GM21529 (cell line): ENCODE data around the gene DIAPH2.

Source experiments
- ATAC-seq: cut with Tn5 transposase; IDR thresholded peaks from one replicate; pipeline ENCODE4 v1.9.1; 2021; ENCODE audit not compliant: unreplicated experiment

Gene DIAPH2

GRCh38 chrX:97416461-97416860, 731.8 kb downstream of the DIAPH2 start:
- ATAC-seq: no peak

DNA sequence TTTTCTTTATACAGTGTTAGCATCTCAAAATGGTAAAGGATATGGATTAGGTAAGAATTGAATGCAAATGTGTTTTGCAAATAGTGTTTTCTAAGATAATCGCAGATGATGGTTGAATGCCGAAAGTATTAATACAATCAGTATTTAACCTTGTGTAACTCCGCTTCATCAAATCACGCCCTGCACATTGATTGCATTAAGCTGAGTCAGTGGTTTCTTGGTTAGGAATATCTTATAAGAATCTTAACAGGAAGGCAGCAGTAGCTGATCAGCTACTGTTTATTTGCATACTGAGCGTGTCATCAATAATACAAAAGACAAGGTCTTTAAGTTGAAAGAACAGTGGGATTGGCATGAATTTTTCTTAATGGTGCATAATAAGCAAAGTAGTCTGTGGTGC, 744.5 kb downstream of the DIAPH2 start:
- ATAC-seq: no peak

- ATAC-seq: no peak
Observed at GRCh38 chrX:97431281-97431680, 746.6 kb downstream of the DIAPH2 start.

DNA sequence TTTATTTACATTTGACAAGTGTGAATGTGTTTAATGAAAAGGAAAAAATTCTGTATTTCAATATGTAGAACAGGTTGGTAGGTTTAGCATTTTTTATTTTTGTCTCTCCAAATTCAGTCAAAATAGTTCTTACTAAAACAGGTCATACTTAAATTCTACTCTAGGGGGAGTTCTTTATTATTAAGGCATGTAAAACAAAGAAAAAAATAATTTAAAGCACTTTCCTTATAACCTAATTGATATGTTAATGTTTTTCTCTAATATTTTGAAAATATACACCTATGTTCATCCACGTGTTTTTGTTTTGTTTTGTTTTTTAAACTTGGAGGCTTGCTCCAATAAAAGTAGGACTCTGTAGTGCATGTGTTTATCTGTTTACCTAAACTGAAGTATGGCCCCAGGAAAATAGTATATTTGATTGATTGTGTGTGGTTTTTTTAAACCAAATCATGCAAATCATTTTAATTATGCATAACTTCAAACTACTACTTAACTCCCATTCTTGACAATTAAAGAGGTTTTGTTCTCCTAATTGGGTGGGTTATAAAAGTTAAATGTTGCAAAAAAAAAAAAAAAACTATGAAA, 761.7 kb downstream of the DIAPH2 start:
- no peak for ATAC-seq

DNA sequence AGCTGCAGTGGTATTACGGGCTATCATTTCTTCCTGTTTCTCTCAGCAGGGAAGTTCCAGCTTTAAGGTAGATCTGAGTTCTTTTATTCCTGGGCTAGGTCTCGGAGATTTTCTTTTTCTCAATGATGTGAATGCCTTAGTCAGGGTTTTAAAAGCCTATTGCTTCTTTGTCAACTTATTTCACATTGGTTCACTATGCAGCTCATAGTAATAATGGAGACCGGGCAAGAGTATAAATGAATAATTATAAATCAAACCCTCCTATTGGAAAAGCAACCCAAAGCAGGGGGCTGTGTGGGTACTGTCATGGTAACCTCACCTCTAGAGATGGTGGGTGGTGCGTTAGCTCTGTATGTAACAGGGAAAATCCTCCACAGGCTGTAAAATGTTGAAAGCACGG, 762.7 kb downstream of the DIAPH2 start:
- no peak for ATAC-seq

DNA sequence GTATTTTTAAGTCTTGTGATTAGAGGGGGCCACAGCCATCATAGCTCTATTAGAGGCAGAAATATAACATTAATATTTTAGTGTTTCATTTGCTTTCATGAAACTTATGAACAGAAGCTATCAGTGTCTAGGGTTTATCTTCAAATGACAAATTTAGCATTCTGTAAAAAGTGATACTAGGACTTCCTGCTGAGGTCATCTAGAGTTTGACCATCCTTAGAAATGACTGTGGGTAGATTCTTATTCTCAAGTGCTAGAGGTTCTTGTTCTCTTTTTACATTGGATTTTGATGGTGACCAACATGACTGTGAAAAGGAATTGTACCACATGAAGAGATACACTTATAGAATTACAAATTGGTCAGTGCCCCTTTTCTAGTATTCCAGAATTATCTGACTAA, 767.6 kb downstream of the DIAPH2 start:
- ATAC-seq: no peak

DNA sequence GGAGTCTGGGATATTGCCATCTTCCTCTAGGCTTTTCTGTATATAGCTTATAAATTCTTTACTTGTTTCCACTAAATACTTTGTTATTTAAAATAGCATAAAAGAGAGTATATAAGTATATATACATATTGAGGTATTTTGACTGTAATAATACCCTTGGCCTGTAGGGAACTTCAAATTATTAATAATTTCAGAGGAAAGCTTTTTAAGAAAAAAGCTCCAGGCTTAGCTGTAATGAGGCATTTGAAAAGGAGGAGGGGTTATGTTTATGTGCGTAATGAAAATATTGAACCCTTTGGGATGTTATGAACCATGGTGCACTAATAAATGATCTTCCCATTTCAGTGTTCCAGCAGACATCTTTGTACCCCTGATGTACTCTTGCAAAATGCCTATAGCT, 777.1 kb downstream of the DIAPH2 start:
- no peak for ATAC-seq

DNA sequence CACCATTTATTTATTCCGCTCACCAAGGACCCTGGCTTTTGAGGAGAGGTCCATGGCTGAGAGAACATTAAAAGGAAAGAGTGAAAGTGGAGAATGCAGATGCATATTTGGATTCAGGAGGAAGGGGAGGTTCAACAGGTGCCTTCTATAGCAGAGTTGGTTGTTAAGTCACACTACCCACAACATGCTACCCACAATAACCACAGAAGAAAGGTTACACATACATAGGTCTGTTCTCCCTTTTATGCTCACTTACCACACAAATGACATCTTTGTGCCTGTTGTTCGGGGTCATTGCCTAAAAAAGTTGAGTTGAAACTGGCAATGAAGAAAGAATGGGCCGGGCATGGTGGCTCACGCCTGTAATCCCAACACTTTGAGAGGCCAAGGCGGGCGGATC, 786.4 kb downstream of the DIAPH2 start:
- no peak for ATAC-seq

DNA sequence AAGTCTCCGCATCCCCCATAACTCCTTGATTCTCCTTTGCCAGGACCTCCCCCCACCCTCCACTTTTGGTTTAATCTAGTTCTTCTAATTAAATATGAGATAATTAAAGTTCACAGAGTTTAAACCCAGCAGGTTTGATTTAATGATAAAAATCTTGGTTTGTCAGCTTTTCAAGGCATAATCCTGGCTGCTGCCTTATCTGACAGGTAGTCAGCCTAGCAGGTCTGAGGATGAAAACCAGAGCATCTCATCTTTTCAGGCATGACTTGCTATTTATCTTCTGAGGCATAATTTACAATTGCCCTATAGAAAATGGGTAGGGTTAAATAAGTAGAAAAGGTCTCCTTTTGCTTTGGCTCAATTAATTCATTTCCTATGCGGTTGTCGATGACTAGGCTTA, 790.3 kb downstream of the DIAPH2 start:
- ATAC-seq: no peak

DNA sequence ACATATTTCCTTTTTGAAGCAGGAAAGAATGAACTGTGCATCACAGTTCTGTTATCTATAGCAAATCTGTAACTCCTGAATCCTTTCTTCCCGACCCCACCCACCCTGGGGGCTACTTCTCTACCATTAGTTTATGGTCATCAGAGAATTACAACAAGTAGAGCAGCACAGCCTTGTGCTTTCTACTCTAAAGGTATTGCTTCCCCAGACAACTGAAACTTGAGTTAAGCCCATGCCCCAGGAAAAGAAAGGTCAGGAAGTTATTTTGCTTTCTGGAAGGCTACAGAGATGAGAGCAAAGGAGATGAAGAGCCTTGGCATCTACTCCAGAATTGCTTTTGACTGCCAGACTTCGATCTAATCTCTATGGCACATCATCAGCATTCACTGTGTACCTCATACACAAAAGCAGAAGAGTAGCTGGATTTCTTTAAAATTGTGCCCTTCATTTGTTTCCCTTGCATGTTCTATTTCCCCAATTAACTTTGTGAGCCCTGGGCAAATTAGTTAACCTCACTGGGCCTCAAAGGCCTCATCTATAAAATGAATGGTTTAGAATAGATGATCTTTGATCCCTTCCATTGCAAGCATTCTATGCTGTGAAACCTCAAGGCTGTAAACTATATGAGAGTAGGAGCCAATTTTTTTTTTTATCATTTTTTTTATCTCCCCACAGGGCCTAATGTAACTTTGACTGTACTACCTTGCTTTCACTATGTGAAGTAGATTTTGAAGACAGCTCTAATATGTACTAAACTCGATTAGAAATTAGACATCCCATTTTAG, 794.7 kb downstream of the DIAPH2 start:
- no peak for ATAC-seq

DNA sequence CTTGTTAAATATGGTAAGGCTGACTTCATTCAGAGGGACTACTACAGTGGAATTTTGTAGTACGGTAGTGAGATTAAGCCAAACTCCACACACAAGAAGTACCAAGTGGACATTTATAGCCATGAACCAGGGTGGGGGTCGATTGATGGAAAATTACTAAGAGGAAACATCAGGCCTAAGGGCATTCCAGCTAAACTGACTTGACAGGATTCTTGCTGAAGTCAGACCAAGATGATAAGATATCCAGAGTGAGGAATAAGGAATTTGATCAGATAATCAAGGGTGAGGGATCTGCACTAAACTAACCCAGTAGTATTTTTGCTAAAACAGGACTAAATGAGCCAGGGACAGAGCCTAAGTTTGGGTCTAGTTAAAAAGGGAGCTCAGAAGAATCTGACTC, 796.6 kb downstream of the DIAPH2 start:
- ATAC-seq: no peak

DNA sequence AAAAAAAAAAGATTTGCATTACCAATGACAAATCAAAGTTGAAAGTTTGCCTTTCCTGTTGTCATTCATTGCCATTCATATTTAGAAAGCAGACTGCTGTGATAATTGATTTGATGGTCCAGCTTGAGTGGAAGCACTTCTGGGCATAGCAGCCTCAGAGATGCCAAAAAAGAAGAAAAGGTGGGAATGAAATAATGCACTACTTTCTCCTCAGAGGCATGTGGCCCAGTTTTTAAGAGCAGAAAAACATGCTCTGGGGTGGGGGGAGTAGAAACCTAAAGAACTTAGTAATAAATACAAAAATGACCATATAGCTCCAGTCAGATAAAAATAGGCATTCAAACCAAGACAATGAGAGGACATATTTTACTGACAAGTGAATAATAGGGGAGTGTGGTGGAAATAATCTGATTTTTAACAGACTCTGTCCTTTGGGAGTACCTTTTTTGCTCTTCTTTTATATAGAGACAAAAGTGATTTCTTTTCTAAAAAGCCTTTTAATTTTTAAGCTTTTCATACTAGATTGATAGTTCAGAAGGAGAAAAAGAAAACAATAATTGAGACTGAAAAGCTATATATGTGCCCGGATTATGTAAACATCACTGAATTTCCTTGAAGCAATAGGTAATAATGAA, 798.1 kb downstream of the DIAPH2 start:
- no peak for ATAC-seq

- ATAC-seq: no peak
Observed at GRCh38 chrX:97490656-97491055, 806.0 kb downstream of the DIAPH2 start.

GRCh38 chrX:97494756-97495372, 810.2 kb downstream of the DIAPH2 start:
- ATAC-seq: peak; percentile 93

DNA sequence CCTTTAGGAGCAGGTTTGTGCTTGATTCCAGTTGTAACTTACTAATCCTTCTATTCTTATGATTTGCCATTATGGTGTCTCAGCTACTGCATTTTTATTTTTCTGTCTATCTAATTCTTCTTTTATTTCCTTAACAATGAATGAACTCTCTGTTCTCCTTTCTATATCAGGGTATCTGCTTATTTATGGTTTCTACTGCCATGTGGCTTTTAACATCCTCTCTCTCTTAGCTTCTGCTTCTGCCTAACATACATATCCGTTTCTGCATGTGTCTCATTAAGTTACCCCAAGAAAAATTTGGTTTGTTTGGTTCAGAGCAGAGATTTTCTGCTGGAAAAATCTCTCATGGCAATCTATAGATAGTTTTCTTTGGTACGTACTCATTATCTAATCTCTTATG, 813.5 kb downstream of the DIAPH2 start:
- ATAC-seq: peak; percentile 37

DNA sequence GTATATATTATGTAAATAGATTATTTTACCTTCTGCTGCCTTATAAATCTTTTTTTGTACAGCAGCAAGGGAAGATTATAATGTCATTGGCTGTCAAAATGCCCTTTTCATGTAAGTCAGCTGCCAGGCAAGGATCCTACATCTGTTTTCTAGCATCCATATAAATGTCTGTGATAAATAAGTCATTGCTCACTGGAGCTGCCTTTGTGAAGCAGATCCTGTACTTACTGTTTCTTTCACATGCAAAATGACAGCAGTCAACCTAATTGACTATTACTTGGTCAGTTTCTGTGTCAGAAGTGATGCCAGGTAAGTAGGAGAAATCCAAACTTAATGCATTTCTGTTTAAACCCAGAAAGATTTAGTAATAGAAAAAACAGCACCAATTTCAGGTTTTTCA, 819.8 kb downstream of the DIAPH2 start:
- no peak for ATAC-seq

DNA sequence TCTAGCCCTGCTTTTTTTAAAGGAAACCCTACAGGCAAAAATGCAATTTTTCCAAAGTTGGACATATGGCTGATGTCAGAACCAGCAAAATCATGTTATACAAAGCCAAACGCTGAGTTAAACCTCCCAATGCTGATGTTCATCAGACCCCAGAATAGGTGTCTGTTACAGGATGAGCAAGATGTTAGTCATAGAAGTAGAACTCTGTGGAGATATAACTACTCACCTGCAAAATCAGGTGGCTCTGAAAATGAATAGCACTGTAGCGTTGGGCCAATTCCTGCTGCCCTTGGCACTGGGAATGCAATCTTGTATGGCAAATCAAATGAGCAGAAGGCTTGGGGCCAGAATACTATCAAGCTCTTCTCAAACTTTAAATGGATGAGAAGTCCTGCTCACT, 833.1 kb downstream of the DIAPH2 start:
- no peak for ATAC-seq

GRCh38 chrX:97522307-97522706, 837.7 kb downstream of the DIAPH2 start:
- ATAC-seq: no peak

DNA sequence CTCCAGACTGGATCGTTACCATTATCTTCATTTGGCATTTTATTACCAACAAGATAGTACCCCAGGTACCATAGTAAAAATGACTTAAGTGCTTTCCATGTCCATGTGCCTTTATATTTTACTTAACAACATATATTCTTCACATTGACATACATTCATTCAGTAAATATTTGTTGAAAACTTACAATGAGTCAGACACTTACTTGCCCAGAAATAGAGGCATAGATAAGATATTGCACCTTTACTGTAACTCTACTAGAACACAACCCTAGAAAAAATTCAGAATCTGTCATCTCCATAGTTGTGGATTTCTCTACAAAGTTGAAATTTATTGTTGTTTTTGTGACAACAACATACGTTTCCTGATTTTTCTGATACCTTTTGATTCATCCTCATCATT, 839.7 kb downstream of the DIAPH2 start:
- no peak for ATAC-seq

- ATAC-seq: no peak
Observed at GRCh38 chrX:97524997-97525396, 840.4 kb downstream of the DIAPH2 start.

DNA sequence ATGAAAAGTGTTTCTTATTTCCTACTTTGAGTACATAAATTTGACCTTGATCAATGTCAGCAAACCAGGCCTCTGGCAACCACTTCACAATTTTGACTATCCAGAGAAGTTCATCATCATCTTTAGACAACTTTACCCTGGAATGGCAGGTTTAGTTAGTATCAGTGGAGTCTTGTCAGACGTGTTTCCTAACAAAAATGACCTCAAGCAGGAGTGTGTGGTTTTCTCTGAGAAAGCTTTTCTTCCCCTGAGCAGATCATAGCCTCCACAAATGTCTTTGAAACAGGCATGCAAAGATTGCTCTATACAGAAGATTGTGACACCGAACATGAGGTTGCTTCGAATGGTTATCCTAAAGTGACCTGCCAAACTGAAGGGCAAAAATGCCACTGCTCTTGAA, 841.3 kb downstream of the DIAPH2 start:
- no peak for ATAC-seq

GRCh38 chrX:97527725-97528124, 843.1 kb downstream of the DIAPH2 start:
- ATAC-seq: no peak
